Common myeloid progenitor, CD34-positive (primary cell): Measurements from ENCODE around the gene KRT27.

Source experiments
- CTCF ChIA-PET: fragments of 350-600 bp; sonication (Branson Sonifier 250); formaldehyde crosslinking; loops from one replicate; lab custom pipeline; 2021; ENCODE audit warnings: antibody characterized with exemption; lab: Charles Lee
- POLR2A ChIA-PET: fragments of 350-600 bp; sonication (Branson Sonifier 250); formaldehyde crosslinking; loops from one replicate; lab custom pipeline; 2021; ENCODE audit warnings: antibody characterized with exemption; lab: Charles Lee
- DNase-seq, 3 donors: peaks; one replicate each; pipeline versions ENCODE4 v3.0.0 to v3.0.0-alpha.2; 2013
- H3K27ac ChIP-seq, 2 experiments: 1 replicate in 1 of 2; 2 replicates in 1 of 2; pipeline ENCODE4 v1.7.0; 2013; ENCODE audit warnings: inconsistent platforms in 2 of 2, low read length in 2 of 2, mild to moderate bottlenecking in 2 of 2, low read depth in 1 of 2, moderate library complexity in 1 of 2; ENCODE audit not compliant: severe bottlenecking in 2 of 2, insufficient read depth in 1 of 2, poor library complexity in 1 of 2
- H3K27me3 ChIP-seq, 5 experiments: replicated peaks in 2 of 5; 1 replicate in 3 of 5; 2 replicates in 2 of 5; pipeline versions ENCODE4 v1.6.1 to v1.7.0; 2013; ENCODE audit warnings: low read length in 4 of 5, mild to moderate bottlenecking in 2 of 5, moderate library complexity in 2 of 5, inconsistent platforms in 1 of 5; ENCODE audit not compliant: insufficient read depth in 5 of 5, control insufficient read depth in 4 of 5
- H3K36me3 ChIP-seq, 4 experiments: 1 replicate in 2 of 4; 2 replicates in 2 of 4; pipeline versions ENCODE4 v1.6.1 to v1.7.0; 2013; ENCODE audit warnings: low read length in 3 of 4, control low read depth in 1 of 4, mild to moderate bottlenecking in 1 of 4; ENCODE audit not compliant: control insufficient read depth in 4 of 4, insufficient read depth in 4 of 4
- H3K4me1 ChIP-seq, 4 experiments: 1 replicate in 3 of 4; 2 replicates in 1 of 4; pipeline versions ENCODE4 v1.6.1 to v1.7.1; 2013; ENCODE audit warnings: low read length in 3 of 4, mild to moderate bottlenecking in 3 of 4, control low read depth in 1 of 4, inconsistent platforms in 1 of 4, moderate library complexity in 1 of 4; ENCODE audit not compliant: control insufficient read depth in 4 of 4, insufficient read depth in 4 of 4; ENCODE audit errors: control extremely low read depth in 1 of 4
- H3K4me3 ChIP-seq, 7 experiments: 1 replicate in 4 of 7; 2 replicates in 3 of 7; pipeline versions ENCODE4 v1.5.1 to v1.7.0; 2013; ENCODE audit warnings: mild to moderate bottlenecking in 7 of 7, low read length in 6 of 7, moderate library complexity in 6 of 7, inconsistent platforms in 2 of 7, low read depth in 2 of 7, control low read depth in 1 of 7; ENCODE audit not compliant: insufficient read depth in 4 of 7, control insufficient read depth in 1 of 7; ENCODE audit errors: extremely low read depth in 1 of 7
- H3K9me3 ChIP-seq, 5 experiments: 1 replicate in 4 of 5; 2 replicates in 1 of 5; pipeline versions ENCODE4 v1.6.1 to v1.7.1; 2013; ENCODE audit warnings: low read length in 4 of 5, mild to moderate bottlenecking in 2 of 5, inconsistent platforms in 1 of 5, low read depth in 1 of 5, moderate library complexity in 1 of 5; ENCODE audit not compliant: control insufficient read depth in 4 of 5, insufficient read depth in 2 of 5; ENCODE audit errors: control extremely low read depth in 1 of 5
- WGBS: methylation state at CpG from one replicate; pipeline ENCODE4 v1.1.5; 2013; ENCODE audit not compliant: insufficient coverage; 5-methylcytosine and 5-hydroxymethylcytosine counted together

The KRT27 gene

GRCh38 chr17:40778461-40778860, 3.9 kb downstream of the KRT27 start:
- POLR2A ChIA-PET, result no interaction called here
- CTCF ChIA-PET, result no interaction called here
- Histone ChIP-seq H3K4me3 (no peak overlapping the region), H3K27ac (no peak overlapping the region), H3K9me3 (peaks cover 0 to 2% (median 0%) of the 10 kb centered on the region in 5 experiments), H3K36me3 (no peaks in the 10 kb centered on the region), H3K4me1 (peaks cover 0 to 2% (median 0%) of the 10 kb centered on the region in 4 experiments), H3K27me3 (peaks cover 15 to 71% (median 18%) of the 10 kb centered on the region in 5 experiments)
- WGBS, result no CpG with 5 or more reads among the region's 5 CpGs
- DNase-seq, result no peak

GRCh38 chr17:40777971-40778370, 4.4 kb downstream of the KRT27 start:
- POLR2A ChIA-PET, result no interaction called here
- WGBS, result 100% methylated on average over 1 of the region's 3 CpGs
- H3K27me3 ChIP-seq, result peaks cover 16 to 71% (median 17%) of the 10 kb centered on the region in 5 experiments

GRCh38 chr17:40777459-40777858, 4.9 kb downstream of the KRT27 start:
- DNase-seq, result no peak
- ChIA-PET POLR2A (no interaction called here), CTCF (no interaction called here)
- H3K9me3 ChIP-seq, result peaks cover 0 to 2% (median 0%) of the 10 kb centered on the region in 5 experiments
- no peak overlapping the region for H3K27ac ChIP-seq
- H3K4me1 ChIP-seq, result peaks cover 0 to 2% (median 0%) of the 10 kb centered on the region in 4 experiments
- H3K4me3 ChIP-seq, result no peak overlapping the region
- 100% methylated on average over 2 of the region's 7 CpGs for WGBS
- peaks cover 16 to 73% (median 20%) of the 10 kb centered on the region in 5 experiments for H3K27me3 ChIP-seq
- no peaks in the 10 kb centered on the region for H3K36me3 ChIP-seq

More at GRCh38 chr17:40777971-40778370, 4.4 kb downstream of the KRT27 start:
- CTCF ChIA-PET, result no interaction called here
- peaks cover 0 to 2% (median 0%) of the 10 kb centered on the region in 5 experiments for H3K9me3 ChIP-seq
- H3K27ac ChIP-seq, result no peak overlapping the region
- H3K4me1 ChIP-seq, result peaks cover 0 to 2% (median 0%) of the 10 kb centered on the region in 4 experiments
- no peak overlapping the region for H3K4me3 ChIP-seq
- no peak for DNase-seq
- no peaks in the 10 kb centered on the region for H3K36me3 ChIP-seq

- WGBS, result 89% methylated on average over 3 of the region's 4 CpGs
- Histone ChIP-seq H3K4me3 (no peak overlapping the region), H3K4me1 (peaks cover 0 to 2% (median 0%) of the 10 kb centered on the region in 4 experiments), H3K27me3 (peaks cover 16 to 72% (median 20%) of the 10 kb centered on the region in 5 experiments), H3K27ac (no peak overlapping the region), H3K36me3 (no peaks in the 10 kb centered on the region), H3K9me3 (peaks cover 0 to 2% (median 0%) of the 10 kb centered on the region in 5 experiments)
- no peak for DNase-seq
- CTCF ChIA-PET, result no interaction called here
- POLR2A ChIA-PET, result no interaction called here
Observed at GRCh38 chr17:40775945-40776344, 6.4 kb downstream of the KRT27 start.

GRCh38 chr17:40772101-40772500, 10.2 kb downstream of the KRT27 start, which contains the start of gene KRT26:
Gene KRT26, minus strand, starts transcription at chr17:40772201. Its CDS starts 88 bp downstream, at chr17:40772113.
- Histone ChIP-seq H3K9me3 (no peaks in the 10 kb centered on the region), H3K36me3 (no peaks in the 10 kb centered on the region), H3K4me3 (no peak within 1 kb of the TSS), H3K27ac (no peak within 1 kb of the TSS), H3K4me1 (no peaks in the 10 kb centered on the region), H3K27me3 (peaks cover 13 to 64% (median 20%) of the 10 kb centered on the region in 5 experiments)
- 96% methylated on average over 2 of the region's 3 CpGs for WGBS
- CTCF ChIA-PET, result no interaction called here
- POLR2A ChIA-PET, result no interaction called here
- no peak for DNase-seq

- H3K36me3 ChIP-seq, result no peaks in the 10 kb centered on the region
- no peaks in the 10 kb centered on the region for H3K4me1 ChIP-seq
- ChIA-PET CTCF (no interaction called here), POLR2A (no interaction called here)
- no peak overlapping the region for H3K27ac ChIP-seq
- peaks cover 0 to 45% (median 21%) of the 10 kb centered on the region in 5 experiments for H3K9me3 ChIP-seq
- WGBS, result 100% methylated on average over 1 of the region's 2 CpGs
- peaks cover 3 to 35% (median 14%) of the 10 kb centered on the region in 5 experiments for H3K27me3 ChIP-seq
- H3K4me3 ChIP-seq, result no peak overlapping the region
- no peak for DNase-seq
Observed at GRCh38 chr17:40765657-40766056, 16.7 kb downstream of the KRT27 start.

GRCh38 chr17:40763752-40764151, 18.6 kb downstream of the KRT27 start:
- WGBS, result no CpG with 5 or more reads among the region's 1 CpG
- Histone ChIP-seq H3K4me1 (no peaks in the 10 kb centered on the region), H3K27ac (no peak overlapping the region), H3K9me3 (peaks cover 4 to 63% (median 27%) of the 10 kb centered on the region in 5 experiments), H3K27me3 (peaks cover 3 to 22% (median 8%) of the 10 kb centered on the region in 5 experiments), H3K36me3 (no peaks in the 10 kb centered on the region), H3K4me3 (no peak overlapping the region)
- DNase-seq, result peak in 1 of 3 donors; percentile 3
- POLR2A ChIA-PET, result no interaction called here
- CTCF ChIA-PET, result no interaction called here
